CD4-positive, CD25-positive, alpha-beta regulatory T cell (primary cell): ENCODE measurements around the gene CCDC154. TPM values are rescaled to one million over a fixed set of nuclear protein-coding genes. Genes with fewer than 3 reads are reported as not detected.

Source experiments
- ATAC-seq, 2 donors: fragments of 150-1000 bp; cut with Tn5 transposase; one replicate each; pipeline ENCODE4 v1.10.0; 2021; ENCODE audit warnings: low read depth in 2 of 2, moderate number of reproducible peaks in 2 of 2, moderate library complexity in 1 of 2
- DNase-seq, 3 donors: peaks; one replicate each; pipeline versions ENCODE4 v3.0.0 to v3.0.0-alpha.2; 2012 to 2022; ENCODE audit warnings: mixed read lengths in 1 of 3
- H3K27ac ChIP-seq: one replicate; pipeline ENCODE4 v1.7.0; 2013; ENCODE audit warnings: mild to moderate bottlenecking, low read length; ENCODE audit not compliant: insufficient read depth, poor library complexity, severe bottlenecking
- H3K27me3 ChIP-seq: one replicate; pipeline ENCODE4 v1.7.0; 2013; ENCODE audit warnings: low read length; ENCODE audit not compliant: control insufficient read depth, insufficient read depth
- H3K36me3 ChIP-seq: one replicate; pipeline ENCODE4 v1.7.0; 2013; ENCODE audit warnings: mild to moderate bottlenecking, low read length, moderate library complexity; ENCODE audit not compliant: control insufficient read depth, insufficient read depth
- H3K4me1 ChIP-seq: 2 replicates; pipeline ENCODE4 v1.7.0; 2013; ENCODE audit warnings: mild to moderate bottlenecking, low read length; ENCODE audit not compliant: insufficient read depth, control insufficient read depth, poor library complexity, severe bottlenecking
- H3K4me3 ChIP-seq: one replicate; pipeline ENCODE4 v1.7.0; 2013; ENCODE audit warnings: low read depth, mild to moderate bottlenecking, low read length, moderate library complexity
- H3K9me3 ChIP-seq, 2 experiments: 1 replicate in 1 of 2; 2 replicates in 1 of 2; pipeline ENCODE4 v1.7.0; 2013; ENCODE audit warnings: low read length in 2 of 2, mild to moderate bottlenecking in 1 of 2, moderate library complexity in 1 of 2; ENCODE audit not compliant: control insufficient read depth in 2 of 2
- H3K27ac Mint-ChIP-seq, 3 donors: one replicate each; pipeline ENCODE4 v1.8.0; 2020 to 2022; ENCODE audit warnings: mild to moderate bottlenecking in 3 of 3, mixed read lengths in 3 of 3, moderate library complexity in 2 of 3
- H3K27me3 Mint-ChIP-seq: one replicate; pipeline ENCODE4 v1.8.0; 2022; ENCODE audit warnings: mild to moderate bottlenecking, mixed read lengths
- H3K36me3 Mint-ChIP-seq: one replicate; pipeline ENCODE4 v1.8.0; 2020; ENCODE audit warnings: mixed read lengths
- H3K4me1 Mint-ChIP-seq, 4 donors: one replicate each; pipeline ENCODE4 v1.8.0; 2020 to 2022; ENCODE audit warnings: mixed read lengths in 4 of 4, mild to moderate bottlenecking in 1 of 4
- H3K4me3 Mint-ChIP-seq, 4 donors: one replicate each; pipeline ENCODE4 v1.8.0; 2020 to 2022; ENCODE audit warnings: mild to moderate bottlenecking in 4 of 4, mixed read lengths in 4 of 4, moderate library complexity in 3 of 4
- H3K9me3 Mint-ChIP-seq, 7 donors: one replicate each; pipeline ENCODE4 v1.8.0; 2020 to 2022; ENCODE audit warnings: mixed read lengths in 7 of 7, mild to moderate bottlenecking in 3 of 7, moderate library complexity in 2 of 7
- polyA plus RNA-seq, 4 donors: library from polyadenylated mRNA; unstranded; fragments of 300-500 nt; fragmentation: Illumina TruSeq; gene quantifications; one replicate each; pipeline ENCODE4 v1.2.3, GENCODE V29; 2021
- total RNA-seq: library from RNA; stranded (reverse); gene quantifications from one replicate; pipeline ENCODE4 v1.2.3, GENCODE V29; 2022

CCDC154 gene
- total and polyA plus RNA-seq, 5 donors from 2014 or later, result 2.6 TPM; not detected in 4

DNA sequence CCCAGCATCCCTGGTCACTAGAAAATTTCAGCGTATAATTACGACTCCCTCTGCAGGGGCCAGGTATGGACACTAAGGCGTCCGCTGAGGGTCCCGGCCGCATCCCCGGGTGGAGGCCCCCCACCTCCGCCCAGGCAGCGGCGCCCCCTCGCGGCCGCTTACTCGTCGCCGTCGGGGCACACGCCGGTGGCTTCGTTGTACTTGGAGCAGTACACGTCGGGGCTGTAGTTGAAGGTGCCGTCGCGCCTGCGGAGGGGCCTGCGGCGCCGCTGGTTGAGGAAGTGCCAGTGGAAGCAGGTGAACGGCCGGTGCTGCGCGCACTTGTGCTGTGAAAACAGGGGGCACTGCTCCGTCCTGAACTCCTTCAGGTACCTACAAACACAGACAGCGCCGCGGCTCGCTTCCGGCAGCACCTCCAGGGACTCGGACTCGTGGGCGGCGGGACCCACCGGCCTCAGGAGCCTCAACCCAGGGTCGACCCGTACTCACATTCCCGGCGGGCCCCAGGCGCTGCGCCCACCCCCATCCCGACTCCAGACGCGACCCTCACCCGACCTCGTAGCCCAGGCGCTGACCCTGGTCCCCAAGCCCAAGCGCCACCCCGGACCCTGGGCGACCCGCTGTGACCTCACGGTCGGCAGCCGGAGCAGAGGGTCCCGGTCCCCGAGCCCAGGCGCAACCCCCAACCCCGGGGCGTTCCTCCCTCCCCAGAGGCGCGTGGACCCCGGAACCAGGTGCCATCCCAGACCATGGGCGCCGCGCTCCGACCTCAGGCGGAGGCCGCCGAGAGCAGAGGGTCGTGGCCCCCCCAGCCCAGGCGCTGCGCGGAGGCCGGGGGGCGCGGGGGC, 30.4 kb downstream of the CCDC154 start:
- Histone ChIP-seq H3K4me3 (peak overlapping the region; percentile 37), H3K27ac (peak overlapping the region; percentile 84), H3K9me3 (no peaks in the 10 kb centered on the region), H3K4me1 (peaks cover 24% of the 10 kb centered on the region), H3K27me3 (no peaks in the 10 kb centered on the region), H3K36me3 (peaks cover 15% of the 10 kb centered on the region)
- Mint-ChIP-seq H3K9me3 (no peaks in the 10 kb centered on the region), H3K4me1 (peaks cover 5 to 52% (median 22%) of the 10 kb centered on the region in 4 donors), H3K27ac (peak overlapping the region; percentile 56 to 90 (median 77)), H3K27me3 (no peaks in the 10 kb centered on the region), H3K36me3 (peaks cover 4% of the 10 kb centered on the region), H3K4me3 (peak overlapping the region; percentile 87 to 94 (median 89))
- ATAC-seq (peak; percentile 62 to 65), DNase-seq (peak; percentile 44 to 84 (median 53))

DNA sequence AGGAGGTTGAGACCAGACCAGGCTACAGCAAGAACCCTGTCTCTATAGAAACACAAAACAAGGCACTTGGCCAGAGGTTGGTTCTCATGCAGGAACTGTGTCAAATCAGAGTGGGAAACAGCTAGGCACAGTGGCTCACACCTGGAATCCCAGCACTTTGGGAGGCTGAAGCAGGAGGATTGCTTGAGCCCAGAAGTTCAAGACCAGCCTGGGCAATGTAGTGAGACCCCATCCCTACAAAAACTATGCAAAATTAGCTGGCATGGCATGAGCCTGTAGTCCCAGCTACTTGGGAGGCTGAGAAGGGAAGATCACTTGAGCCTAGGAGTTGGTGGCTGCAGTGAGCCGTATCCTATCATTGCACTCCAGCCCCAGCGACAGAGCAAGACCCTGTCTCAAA, 31.5 kb downstream of the CCDC154 start:
- Mint-ChIP-seq H3K36me3 (peaks cover 4% of the 10 kb centered on the region), H3K27me3 (no peaks in the 10 kb centered on the region), H3K4me1 (peaks cover 5 to 53% (median 25%) of the 10 kb centered on the region in 4 donors), H3K27ac (peak overlapping the region in 2 of 3 donors; percentile 77 to 88), H3K9me3 (no peaks in the 10 kb centered on the region), H3K4me3 (peak overlapping the region; percentile 73 to 90 (median 88))
- Histone ChIP-seq H3K27me3 (no peaks in the 10 kb centered on the region), H3K9me3 (no peaks in the 10 kb centered on the region), H3K4me1 (peaks cover 32% of the 10 kb centered on the region), H3K4me3 (no peak overlapping the region), H3K36me3 (peaks cover 15% of the 10 kb centered on the region), H3K27ac (no peak overlapping the region)
- no peak for ATAC-seq
- DNase-seq, result no peak

DNA sequence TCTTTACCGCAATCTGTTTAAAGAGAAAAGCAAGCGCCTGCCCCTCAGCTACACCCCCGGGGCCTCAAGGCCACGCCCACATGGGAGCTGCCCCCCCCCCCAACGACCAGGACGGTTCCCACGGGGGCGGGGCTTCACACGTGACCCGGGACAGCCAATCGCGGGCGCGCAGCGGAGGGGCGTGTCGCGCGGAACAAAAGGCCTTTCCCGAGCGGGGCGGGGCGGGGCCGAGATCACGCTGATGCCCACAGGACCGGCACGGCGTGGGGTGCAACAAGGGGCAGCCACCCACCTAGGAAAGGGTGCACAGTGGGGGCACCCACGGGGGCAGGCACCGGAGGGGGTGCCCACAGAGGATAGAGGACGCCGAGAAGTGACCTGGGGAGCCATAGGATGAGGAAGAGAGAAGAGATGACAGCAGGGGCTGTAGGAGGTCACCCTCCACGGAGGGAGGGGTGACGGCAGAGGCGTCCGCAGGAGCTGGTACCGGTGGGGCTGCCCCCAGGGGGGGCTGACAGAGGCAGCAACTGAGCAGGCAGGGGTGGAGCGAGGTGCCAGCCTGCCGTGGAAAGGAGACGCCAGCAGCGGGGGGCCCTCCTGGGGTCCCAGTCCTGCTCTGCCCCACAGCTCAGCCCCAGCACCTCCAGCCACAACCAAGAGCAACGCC, 36.1 kb downstream of the CCDC154 start:
- Mint-ChIP-seq H3K27ac (peak overlapping the region in 2 of 3 donors; percentile 56 to 76), H3K4me1 (peaks cover 5 to 60% (median 22%) of the 10 kb centered on the region in 4 donors), H3K36me3 (peaks cover 4% of the 10 kb centered on the region), H3K4me3 (peak overlapping the region; percentile 62 to 82 (median 74)), H3K9me3 (no peaks in the 10 kb centered on the region), H3K27me3 (no peaks in the 10 kb centered on the region)
- Histone ChIP-seq H3K36me3 (peaks cover 37% of the 10 kb centered on the region), H3K27me3 (no peaks in the 10 kb centered on the region), H3K4me1 (peaks cover 23% of the 10 kb centered on the region), H3K27ac (peak overlapping the region; percentile 63), H3K4me3 (peak overlapping the region; percentile 51), H3K9me3 (no peaks in the 10 kb centered on the region)
- ATAC-seq (peak; percentile 87 to 93), DNase-seq (peak; percentile 91 to 92 (median 92))

DNA sequence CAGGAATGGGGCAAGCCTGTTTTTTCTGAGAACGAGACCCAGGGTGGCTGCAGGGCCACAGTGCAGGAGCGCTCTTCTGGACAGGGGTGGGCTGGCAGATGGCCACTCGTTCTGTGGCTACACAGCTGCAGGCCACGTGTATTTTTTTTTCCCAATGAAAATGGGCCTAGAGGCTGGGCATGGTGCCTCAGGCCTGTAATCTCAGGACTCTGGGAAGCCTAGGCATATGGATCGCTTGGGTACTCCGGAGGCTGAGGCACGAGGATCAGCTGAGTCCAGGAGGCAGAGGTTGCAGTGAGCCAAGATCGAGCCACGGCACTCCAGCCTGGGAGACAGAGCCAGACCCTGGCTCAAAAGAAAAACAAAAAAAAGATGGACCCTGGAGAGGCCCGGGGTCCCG, 36.6 kb downstream of the CCDC154 start:
- Mint-ChIP-seq H3K36me3 (peaks cover 4% of the 10 kb centered on the region), H3K27ac (peak overlapping the region in 1 of 3 donors; percentile 73), H3K4me1 (peaks cover 5 to 58% (median 22%) of the 10 kb centered on the region in 4 donors), H3K9me3 (no peaks in the 10 kb centered on the region), H3K4me3 (peak overlapping the region; percentile 62 to 82 (median 74)), H3K27me3 (no peaks in the 10 kb centered on the region)
- peaks cover 41% of the 10 kb centered on the region for H3K36me3 ChIP-seq
- ATAC-seq (no peak), DNase-seq (no peak)
- H3K27me3 ChIP-seq, result no peaks in the 10 kb centered on the region
- H3K9me3 ChIP-seq, result no peaks in the 10 kb centered on the region
- H3K4me3 ChIP-seq, result no peak overlapping the region
- H3K27ac ChIP-seq, result peak overlapping the region; percentile 62
- H3K4me1 ChIP-seq, result peaks cover 18% of the 10 kb centered on the region

DNA sequence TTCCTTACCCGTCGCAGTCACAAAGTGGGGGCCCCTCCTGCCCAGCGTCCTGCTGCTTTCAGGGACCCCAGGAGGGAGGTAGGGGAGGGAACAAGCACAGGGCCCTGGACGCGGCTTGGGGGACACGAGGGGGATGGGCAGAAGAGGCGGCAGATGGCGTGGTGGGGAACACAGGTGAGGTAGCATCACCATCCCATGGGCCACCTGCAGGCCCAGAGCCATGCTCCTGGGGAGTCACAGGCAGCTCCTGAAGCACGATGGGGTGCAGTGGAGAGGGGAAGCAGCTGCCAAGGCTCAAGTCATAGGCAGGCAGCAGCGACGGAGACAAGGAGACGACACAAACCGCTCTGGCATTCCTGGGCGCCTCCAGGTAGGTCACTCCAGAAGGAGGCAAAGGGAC, 40.6 kb downstream of the CCDC154 start:
- no peaks in the 10 kb centered on the region for H3K9me3 ChIP-seq
- no peak for DNase-seq
- no peak overlapping the region for H3K4me3 ChIP-seq
- H3K36me3 ChIP-seq, result peaks cover 58% of the 10 kb centered on the region
- Mint-ChIP-seq H3K36me3 (peaks cover 10% of the 10 kb centered on the region), H3K4me3 (no peak overlapping the region), H3K27me3 (no peaks in the 10 kb centered on the region), H3K27ac (no peak overlapping the region), H3K9me3 (peaks cover 0 to 1% (median 0%) of the 10 kb centered on the region in 7 donors), H3K4me1 (peaks cover 0 to 34% (median 8%) of the 10 kb centered on the region in 4 donors)
- no peaks in the 10 kb centered on the region for H3K27me3 ChIP-seq
- H3K4me1 ChIP-seq, result peaks cover 10% of the 10 kb centered on the region
- no peak for ATAC-seq
- no peak overlapping the region for H3K27ac ChIP-seq

DNA sequence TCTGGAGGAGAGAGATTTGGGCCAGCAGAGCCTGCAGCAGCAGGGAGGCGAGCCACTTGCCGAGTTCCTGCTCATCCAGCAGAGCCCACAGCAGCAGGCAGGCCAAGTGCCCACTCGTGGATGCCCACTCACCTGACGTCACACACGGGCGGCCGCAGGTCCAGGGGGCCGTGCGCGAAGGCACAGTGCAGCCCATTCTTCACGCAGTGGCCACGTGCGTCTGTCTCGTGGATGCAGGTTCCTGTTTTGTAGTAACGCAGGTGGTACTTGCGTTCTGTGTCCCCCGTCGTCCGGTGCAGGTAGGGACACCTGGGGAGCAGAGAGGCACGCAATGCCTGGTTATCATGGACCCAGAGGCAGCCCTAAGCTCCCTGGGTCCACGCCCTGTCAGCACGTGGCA, 41.3 kb downstream of the CCDC154 start:
- H3K27me3 Mint-ChIP-seq, result no peaks in the 10 kb centered on the region
- ATAC-seq (no peak), DNase-seq (no peak)
- peaks cover 14% of the 10 kb centered on the region for H3K36me3 Mint-ChIP-seq
- Histone ChIP-seq H3K4me3 (no peak overlapping the region), H3K4me1 (peaks cover 4% of the 10 kb centered on the region), H3K9me3 (no peaks in the 10 kb centered on the region), H3K36me3 (peaks cover 59% of the 10 kb centered on the region), H3K27ac (no peak overlapping the region), H3K27me3 (no peaks in the 10 kb centered on the region)
- no peak overlapping the region for H3K27ac Mint-ChIP-seq
- H3K4me1 Mint-ChIP-seq, result peaks cover 0 to 30% (median 6%) of the 10 kb centered on the region in 4 donors
- H3K9me3 Mint-ChIP-seq, result peaks cover 0 to 1% (median 0%) of the 10 kb centered on the region in 7 donors
- H3K4me3 Mint-ChIP-seq, result no peak overlapping the region

DNA sequence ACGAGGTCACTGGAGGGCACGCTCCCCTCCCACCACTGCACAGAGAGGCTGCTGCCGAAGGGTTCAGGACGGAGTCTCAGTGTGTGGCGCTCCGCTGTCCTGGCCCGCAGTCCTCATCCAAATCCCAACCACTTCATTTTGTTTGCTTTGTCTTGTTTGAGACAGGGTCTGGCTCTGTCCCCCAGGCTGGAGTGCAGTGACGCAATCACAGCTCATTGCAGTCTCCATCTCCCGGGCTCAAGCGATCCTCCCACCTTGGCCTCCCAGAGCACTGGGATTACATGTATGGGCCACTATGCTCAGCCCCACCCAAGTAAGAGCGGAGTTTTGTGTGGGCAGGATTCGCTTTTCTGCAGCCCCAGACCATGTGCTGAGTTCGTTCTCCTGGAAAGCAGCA, 42.6 kb downstream of the CCDC154 start:
- H3K4me3 ChIP-seq, result no peak overlapping the region
- ATAC-seq (no peak), DNase-seq (no peak)
- H3K36me3 Mint-ChIP-seq, result peaks cover 16% of the 10 kb centered on the region
- H3K4me1 ChIP-seq, result no peaks in the 10 kb centered on the region
- peaks cover 62% of the 10 kb centered on the region for H3K36me3 ChIP-seq
- H3K4me3 Mint-ChIP-seq, result peak overlapping the region in 1 of 4 donors; percentile 40
- no peaks in the 10 kb centered on the region for H3K27me3 Mint-ChIP-seq
- H3K9me3 ChIP-seq, result no peaks in the 10 kb centered on the region
- H3K4me1 Mint-ChIP-seq, result peaks cover 0 to 20% (median 4%) of the 10 kb centered on the region in 4 donors
- no peak overlapping the region for H3K27ac Mint-ChIP-seq
- H3K27ac ChIP-seq, result no peak overlapping the region
- no peaks in the 10 kb centered on the region for H3K27me3 ChIP-seq
- peaks cover 0 to 1% (median 0%) of the 10 kb centered on the region in 7 donors for H3K9me3 Mint-ChIP-seq
